Measurements from ENCODE around the gene DLG2. TPM values are rescaled to one million over a fixed set of nuclear protein-coding genes. Genes with fewer than 3 reads are reported as not detected.

The DLG2 gene
- total RNA-seq, 1 donor from 2014 or later = 0.43 TPM

DNA sequence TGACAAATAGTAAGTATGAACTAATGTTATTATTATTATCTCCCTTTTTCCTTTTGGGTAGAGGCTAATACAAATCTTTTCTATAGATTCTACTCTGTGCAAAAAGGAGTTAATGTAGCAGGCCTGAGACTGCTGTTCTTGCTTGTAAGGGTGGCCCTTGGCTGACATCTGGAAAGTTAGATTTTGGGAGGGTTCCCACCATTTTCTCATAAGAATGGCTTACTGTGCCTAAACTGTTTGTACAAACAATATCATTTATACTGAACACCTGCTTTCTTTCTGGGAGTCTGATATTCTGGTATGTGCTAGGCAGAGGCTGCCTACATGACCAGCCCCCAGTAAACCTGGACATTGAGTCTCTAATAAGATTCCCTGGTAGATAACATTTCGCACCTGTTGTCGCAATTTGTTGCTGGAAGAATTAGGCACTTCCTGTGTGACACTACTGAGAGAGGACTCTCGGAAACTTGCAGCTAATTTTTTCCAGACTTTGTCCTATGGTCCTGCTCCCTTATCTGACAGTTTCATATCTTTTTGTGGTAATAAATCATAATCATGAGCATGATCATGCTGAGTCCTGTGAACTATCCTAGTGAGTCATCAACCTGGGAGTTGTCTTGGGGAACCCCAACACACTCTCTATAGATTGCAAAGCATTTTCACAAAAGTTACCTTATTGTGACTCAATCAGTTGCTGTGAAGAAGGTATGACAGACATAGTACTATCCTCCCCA, 2083.3 kb downstream of the DLG2 start:
- intact Hi-C loops (cut with DNase I) = no loop called here
- TF ChIP-seq, protein P1, sequence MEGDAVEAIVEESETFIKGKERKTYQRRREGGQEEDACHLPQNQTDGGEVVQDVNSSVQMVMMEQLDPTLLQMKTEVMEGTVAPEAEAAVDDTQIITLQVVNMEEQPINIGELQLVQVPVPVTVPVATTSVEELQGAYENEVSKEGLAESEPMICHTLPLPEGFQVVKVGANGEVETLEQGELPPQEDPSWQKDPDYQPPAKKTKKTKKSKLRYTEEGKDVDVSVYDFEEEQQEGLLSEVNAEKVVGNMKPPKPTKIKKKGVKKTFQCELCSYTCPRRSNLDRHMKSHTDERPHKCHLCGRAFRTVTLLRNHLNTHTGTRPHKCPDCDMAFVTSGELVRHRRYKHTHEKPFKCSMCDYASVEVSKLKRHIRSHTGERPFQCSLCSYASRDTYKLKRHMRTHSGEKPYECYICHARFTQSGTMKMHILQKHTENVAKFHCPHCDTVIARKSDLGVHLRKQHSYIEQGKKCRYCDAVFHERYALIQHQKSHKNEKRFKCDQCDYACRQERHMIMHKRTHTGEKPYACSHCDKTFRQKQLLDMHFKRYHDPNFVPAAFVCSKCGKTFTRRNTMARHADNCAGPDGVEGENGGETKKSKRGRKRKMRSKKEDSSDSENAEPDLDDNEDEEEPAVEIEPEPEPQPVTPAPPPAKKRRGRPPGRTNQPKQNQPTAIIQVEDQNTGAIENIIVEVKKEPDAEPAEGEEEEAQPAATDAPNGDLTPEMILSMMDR (IDR thresholded peaks at IDR 0.05) = no peak
- DNase-seq (ENCODE audit: low spot score in 2 of 2) = no peak
- H3K9me3 ChIP-seq = no peaks in the 10 kb centered on the region
- no peak overlapping the region for H3K4me3 ChIP-seq
- no peaks in the 10 kb centered on the region for H3K36me3 ChIP-seq
- H3K4me1 ChIP-seq = no peaks in the 10 kb centered on the region
- H3K27me3 ChIP-seq = no peaks in the 10 kb centered on the region
- no peak overlapping the region for H3K27ac ChIP-seq

DNA sequence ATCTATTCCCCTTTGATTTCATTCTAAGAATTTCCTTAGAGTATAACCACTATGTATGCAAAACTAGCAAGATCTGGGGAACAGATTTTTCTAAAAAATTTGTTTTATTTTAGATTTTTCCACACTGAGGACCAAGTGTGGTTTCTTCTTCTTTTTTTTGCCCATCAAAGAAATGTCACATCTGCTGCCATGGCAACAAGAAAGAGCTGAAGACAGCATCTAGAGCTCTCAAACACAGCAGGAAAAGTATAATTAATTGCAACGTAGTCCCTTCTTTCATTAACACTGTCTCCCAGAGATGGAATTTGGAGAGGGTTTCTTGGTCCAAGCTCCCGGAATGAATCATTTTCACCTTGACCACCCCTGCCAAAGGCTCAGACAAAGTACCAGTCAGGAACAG, 2084.3 kb downstream of the DLG2 start:
- H3K9me3 ChIP-seq = no peaks in the 10 kb centered on the region
- TF ChIP-seq, protein P1 (IDR thresholded peaks at IDR 0.05) = no peak
- DNase-seq (ENCODE audit: low spot score in 2 of 2) = no peak
- no peak overlapping the region for H3K27ac ChIP-seq
- no peaks in the 10 kb centered on the region for H3K36me3 ChIP-seq
- H3K27me3 ChIP-seq = no peaks in the 10 kb centered on the region
- no peaks in the 10 kb centered on the region for H3K4me1 ChIP-seq
- no peak overlapping the region for H3K4me3 ChIP-seq
- intact Hi-C loops (cut with DNase I) = no loop called here

- Histone ChIP-seq H3K4me1 (no peaks in the 10 kb centered on the region), H3K27ac (no peak overlapping the region), H3K36me3 (no peaks in the 10 kb centered on the region), H3K4me3 (no peak overlapping the region), H3K27me3 (no peaks in the 10 kb centered on the region), H3K9me3 (no peaks in the 10 kb centered on the region)
- DNase-seq (ENCODE audit: low spot score in 2 of 2) = no peak
- intact Hi-C loops (cut with DNase I) = no loop called here
- TF ChIP-seq, protein P1 (IDR thresholded peaks at IDR 0.05) = no peak
Measured at GRCh38 chr11:83540728-83541127, 2086.4 kb downstream of the DLG2 start.

- Histone ChIP-seq H3K4me3 (no peak overlapping the region), H3K9me3 (no peaks in the 10 kb centered on the region), H3K27ac (no peak overlapping the region), H3K36me3 (no peaks in the 10 kb centered on the region), H3K4me1 (no peaks in the 10 kb centered on the region), H3K27me3 (no peaks in the 10 kb centered on the region)
- intact Hi-C loops (cut with DNase I) = no loop called here
- TF ChIP-seq, protein P1 (IDR thresholded peaks at IDR 0.05) = no peak
- DNase-seq (ENCODE audit: low spot score in 2 of 2) = no peak
Measured at GRCh38 chr11:83540112-83540675, 2086.9 kb downstream of the DLG2 start.

- Histone ChIP-seq H3K27ac (no peak overlapping the region), H3K9me3 (no peaks in the 10 kb centered on the region), H3K36me3 (no peaks in the 10 kb centered on the region), H3K4me1 (no peaks in the 10 kb centered on the region), H3K27me3 (no peaks in the 10 kb centered on the region), H3K4me3 (no peak overlapping the region)
- intact Hi-C loops (cut with DNase I) = no loop called here
- TF ChIP-seq, protein P1 (IDR thresholded peaks at IDR 0.05) = no peak
- DNase-seq (ENCODE audit: low spot score in 2 of 2) = no peak
Measured at GRCh38 chr11:83538286-83538685, 2088.9 kb downstream of the DLG2 start.
